D721Med (cell line): ENCODE data around the gene LRFN5.
"Not testable (repeated sequence)": the region's sequence is repeated elsewhere in the genome, so short reads cannot be mapped to it uniquely, and the experiment has no call there.

ENCODE experiments used
- DNase-seq: peaks from one replicate; pipeline ENCODE4 v3.0.0; 2011; ENCODE audit warnings: low spot score; ENCODE audit not compliant: insufficient read length
- FAIRE-seq: peaks from 2 replicates; lab custom pipeline; 2011; peaks lifted over from hg19 to GRCh38; lab: Jason Lieb, UNC
- TF ChIP-seq, protein P1 (sequence below): IDR thresholded peaks from 2 replicates; pipeline ENCODE4 v1.5.1; 2012; ENCODE audit warnings: mild to moderate bottlenecking, control low read depth; ENCODE audit not compliant: insufficient read depth; ENCODE audit errors: missing control alignments

Gene LRFN5

DNA sequence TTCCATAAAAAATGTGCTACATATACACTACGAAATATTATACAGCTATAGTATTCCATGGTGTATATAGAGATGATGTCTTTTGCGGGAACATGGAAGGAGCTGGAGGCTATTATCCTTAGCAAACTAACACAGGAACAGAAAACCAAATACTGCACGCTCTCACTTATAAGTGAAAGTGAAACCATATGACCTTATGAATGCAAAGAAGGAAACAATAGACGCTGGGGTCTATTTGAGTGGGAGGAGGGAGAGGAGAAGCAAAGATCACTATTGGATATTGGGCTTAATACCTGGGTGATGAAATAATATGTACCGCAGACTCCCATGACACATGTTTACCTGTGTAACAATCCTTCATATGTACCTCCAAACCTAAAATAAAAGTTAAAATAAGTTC is 142.8 kb downstream of the LRFN5 start:
- DNase-seq (no peak), FAIRE-seq (no peak)
- TF ChIP-seq, protein P1, sequence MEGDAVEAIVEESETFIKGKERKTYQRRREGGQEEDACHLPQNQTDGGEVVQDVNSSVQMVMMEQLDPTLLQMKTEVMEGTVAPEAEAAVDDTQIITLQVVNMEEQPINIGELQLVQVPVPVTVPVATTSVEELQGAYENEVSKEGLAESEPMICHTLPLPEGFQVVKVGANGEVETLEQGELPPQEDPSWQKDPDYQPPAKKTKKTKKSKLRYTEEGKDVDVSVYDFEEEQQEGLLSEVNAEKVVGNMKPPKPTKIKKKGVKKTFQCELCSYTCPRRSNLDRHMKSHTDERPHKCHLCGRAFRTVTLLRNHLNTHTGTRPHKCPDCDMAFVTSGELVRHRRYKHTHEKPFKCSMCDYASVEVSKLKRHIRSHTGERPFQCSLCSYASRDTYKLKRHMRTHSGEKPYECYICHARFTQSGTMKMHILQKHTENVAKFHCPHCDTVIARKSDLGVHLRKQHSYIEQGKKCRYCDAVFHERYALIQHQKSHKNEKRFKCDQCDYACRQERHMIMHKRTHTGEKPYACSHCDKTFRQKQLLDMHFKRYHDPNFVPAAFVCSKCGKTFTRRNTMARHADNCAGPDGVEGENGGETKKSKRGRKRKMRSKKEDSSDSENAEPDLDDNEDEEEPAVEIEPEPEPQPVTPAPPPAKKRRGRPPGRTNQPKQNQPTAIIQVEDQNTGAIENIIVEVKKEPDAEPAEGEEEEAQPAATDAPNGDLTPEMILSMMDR = no peak

DNA sequence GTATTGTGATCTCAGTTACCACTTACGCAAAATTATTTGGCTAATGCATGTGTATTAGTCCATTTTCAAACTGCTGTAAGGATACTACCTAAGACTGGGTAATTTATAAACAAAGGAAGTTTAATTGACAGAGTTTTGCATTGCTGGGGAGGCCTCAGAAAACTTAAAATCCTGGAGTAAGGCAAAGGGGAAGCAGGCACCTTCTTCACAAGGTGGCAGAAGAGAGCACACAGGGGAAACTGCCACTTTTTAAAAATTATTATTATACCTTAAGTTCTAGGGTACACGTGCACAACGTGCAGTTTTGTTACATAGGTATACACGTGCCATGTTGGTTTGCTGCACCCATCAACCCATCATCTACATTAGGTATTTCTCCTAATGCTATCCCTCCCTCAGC is 143.9 kb downstream of the LRFN5 start:
- FAIRE-seq = not testable (repeated sequence)
- TF ChIP-seq, protein P1 = peak; percentile 6

DNA sequence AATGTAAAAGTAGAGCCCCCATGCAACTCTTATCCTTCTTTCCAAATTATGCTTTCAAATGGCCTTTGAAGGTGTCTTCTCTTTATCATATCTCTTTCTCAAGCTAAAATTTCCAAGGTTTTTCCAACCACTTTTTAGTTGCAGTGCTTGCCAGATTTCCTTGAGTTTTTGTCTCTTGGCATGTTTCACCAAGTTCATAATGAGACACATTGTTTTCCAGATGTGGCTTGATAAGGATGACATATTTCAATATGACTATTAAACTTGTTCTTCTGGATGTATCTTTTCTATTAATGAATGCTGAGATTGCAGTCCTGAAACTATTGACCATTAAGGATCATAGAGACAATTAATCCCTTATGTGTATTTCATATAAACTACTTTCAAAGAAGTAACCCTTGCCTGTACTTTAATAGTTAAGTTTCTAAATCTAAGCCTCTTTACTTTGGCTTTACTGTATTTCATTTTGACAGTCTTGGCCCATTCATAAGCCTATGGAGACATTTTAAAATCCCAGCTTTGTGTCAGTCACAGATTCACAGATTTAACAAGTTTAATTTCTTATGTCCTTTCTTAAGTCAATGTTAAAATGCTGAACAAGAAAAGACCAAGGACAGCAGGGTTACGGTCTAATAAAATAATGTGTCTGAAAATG is 151.5 kb downstream of the LRFN5 start:
- FAIRE-seq (no peak), DNase-seq (no peak)
- TF ChIP-seq, protein P1 = no peak

More for the DNA sequence above, 143.9 kb downstream of the LRFN5 start:
- DNase-seq = not testable (repeated sequence)

DNA sequence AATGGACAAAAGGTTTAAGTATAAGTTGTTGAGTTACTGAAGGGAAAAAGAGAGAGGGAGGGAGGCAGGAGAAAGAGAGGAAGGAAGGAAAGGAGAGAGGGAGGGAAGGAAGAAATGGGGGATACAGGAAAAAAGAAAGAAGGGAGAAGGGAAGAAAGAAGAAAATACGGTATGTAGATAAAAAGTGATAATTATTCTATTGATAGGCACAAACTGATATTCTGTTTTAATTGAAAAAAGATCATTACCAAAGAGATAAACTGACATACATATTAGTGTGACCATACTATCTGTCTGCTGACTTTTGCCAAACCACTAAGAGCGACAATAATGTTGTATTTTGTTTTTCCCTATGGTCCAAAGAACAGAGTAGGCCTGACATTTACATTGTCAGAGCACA is 154.5 kb downstream of the LRFN5 start:
- TF ChIP-seq, protein P1 = no peak
- no peak for DNase-seq
- FAIRE-seq = no peak

DNA sequence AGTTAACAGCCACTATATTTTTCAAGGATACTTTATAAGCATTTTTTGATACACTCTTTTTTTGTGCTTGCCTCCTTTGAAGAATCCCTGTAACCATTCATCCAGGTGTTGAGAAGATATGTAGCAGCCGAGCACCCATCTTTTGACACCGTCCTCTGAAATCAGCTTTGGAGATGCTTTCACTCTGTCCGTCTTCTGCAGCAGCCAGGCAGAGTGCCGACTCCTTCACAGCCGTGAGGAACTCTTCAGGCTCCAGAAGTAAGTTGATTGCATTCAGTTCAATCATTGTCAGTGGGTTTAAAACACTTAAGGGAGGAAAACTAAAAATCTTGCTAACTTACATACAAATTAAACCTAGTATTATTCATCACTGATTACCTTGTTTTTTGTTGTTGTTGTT is 160.1 kb downstream of the LRFN5 start:
- no peak for FAIRE-seq
- TF ChIP-seq, protein P1 = no peak
- DNase-seq = no peak

DNA sequence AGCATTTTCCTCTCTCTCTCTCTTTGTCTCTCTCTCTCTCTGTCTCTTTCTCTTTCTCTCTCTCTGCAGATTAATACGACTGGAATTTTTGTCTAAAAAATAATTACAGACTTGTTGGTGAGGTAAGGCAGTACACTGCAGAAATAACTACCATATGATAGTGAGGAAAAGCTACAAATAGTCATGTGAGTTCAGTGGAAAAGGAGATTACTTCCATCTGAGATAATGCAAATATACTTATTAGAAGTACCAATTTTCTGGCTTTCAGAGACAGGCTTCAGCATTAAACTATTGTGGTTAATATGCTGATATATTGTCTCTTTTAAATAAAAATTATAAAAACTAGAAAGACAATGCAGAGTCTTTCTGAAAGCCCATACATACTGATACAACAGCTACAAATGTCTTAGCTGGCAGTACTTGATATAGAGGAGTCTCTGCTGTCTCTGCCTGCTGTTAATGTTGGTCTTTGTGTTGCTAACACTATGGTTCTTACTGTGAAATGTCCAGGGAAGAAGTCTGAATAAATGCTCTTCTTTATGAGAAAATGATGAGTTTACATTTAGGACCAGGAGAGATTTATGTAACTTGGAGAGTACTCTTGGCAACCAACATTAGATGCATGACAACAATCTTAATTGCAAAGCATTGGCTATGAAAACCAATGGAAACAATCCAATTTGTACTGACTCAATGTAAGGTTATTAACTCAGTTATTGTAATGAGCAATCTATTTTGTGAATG is 167.0 kb downstream of the LRFN5 start:
- no peak for DNase-seq
- FAIRE-seq = peak; percentile 32
- TF ChIP-seq, protein P1 = no peak

DNA sequence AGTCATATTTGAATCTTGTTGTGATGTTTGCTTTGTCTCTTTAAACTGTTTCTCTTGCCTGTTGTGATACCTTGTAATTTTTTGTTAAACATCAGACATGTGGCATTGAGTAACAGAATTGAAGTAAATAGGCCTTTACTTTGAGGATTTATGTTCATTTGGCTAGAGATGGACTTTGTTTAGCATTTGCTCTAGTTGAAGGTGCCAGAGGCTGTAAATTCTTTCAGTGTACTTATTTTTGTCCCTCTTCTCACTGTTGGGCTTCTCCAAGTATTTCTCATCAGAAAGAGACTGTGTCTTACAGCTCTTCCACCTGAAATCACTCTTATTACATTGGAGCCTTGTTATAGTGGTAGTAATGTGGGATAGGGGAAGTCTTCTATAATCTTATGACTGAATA is 175.8 kb downstream of the LRFN5 start:
- no peak for DNase-seq
- TF ChIP-seq, protein P1 = no peak
- no peak for FAIRE-seq
